ENCODE results near the gene FLRT1.

DNA sequence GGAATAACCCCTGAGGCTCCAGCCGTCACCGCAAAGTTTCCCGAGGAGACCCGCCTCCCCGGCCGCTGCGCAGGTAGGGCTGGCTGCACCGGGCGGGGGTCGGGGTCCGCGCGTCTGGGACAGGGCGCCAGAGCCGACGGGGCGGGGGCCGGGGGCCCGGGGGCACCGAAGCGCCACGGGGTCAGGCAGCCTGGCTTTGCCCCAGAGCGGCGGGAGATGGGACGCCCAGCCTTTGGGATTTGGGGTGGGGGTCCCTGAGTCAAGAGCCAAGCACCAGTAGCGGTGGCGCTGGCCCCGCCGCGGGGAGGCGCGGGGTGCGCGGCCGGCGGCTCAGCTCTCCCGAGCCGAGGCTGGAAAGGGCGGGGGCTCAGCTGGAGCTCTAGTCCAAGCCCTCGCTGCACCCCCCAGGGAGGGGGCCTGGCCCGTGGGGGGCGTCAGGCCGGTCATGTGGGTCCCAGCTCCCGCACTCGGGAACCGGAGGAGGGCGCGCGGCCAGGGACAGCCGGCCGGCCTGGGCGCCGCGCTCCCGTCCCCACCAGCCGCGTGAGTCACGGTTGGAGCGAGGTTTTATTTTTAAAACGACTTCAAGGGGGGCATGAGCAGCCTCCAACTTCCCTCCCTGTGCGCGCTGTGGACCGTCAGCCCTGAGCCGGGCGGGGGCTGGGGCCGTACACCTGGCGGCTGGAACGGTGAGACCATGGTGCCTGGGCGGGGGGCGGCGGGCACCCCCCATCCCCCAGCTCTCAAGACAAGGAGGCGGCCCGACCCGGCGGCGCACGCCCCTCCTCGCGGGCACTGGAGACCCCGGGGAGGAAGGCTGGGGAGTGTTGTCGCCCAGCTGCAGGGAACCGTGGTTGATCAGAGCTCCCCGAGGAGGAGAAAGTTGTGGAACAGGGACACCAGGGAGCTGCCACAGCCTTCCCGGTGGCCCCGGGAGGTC is 626 bp downstream of the FLRT1 start:
- TF ChIP-seq, protein P1, sequence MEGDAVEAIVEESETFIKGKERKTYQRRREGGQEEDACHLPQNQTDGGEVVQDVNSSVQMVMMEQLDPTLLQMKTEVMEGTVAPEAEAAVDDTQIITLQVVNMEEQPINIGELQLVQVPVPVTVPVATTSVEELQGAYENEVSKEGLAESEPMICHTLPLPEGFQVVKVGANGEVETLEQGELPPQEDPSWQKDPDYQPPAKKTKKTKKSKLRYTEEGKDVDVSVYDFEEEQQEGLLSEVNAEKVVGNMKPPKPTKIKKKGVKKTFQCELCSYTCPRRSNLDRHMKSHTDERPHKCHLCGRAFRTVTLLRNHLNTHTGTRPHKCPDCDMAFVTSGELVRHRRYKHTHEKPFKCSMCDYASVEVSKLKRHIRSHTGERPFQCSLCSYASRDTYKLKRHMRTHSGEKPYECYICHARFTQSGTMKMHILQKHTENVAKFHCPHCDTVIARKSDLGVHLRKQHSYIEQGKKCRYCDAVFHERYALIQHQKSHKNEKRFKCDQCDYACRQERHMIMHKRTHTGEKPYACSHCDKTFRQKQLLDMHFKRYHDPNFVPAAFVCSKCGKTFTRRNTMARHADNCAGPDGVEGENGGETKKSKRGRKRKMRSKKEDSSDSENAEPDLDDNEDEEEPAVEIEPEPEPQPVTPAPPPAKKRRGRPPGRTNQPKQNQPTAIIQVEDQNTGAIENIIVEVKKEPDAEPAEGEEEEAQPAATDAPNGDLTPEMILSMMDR (IDR thresholded peaks at IDR 0.05 in 4 of 5, conservative IDR thresholded peaks at IDR 0.05 in 1 of 5), result peak in 2 of 5 experiments; percentile 16 to 17
- no peak for TF ChIP-seq POLR2A (IDR thresholded peaks at IDR 0.05)

Measured in gastrocnemius medialis (tissue), 4 donors.